ENCODE data around the gene MYL12A.
"Not testable (repeated sequence)": the region's sequence is repeated elsewhere in the genome, so short reads cannot be mapped to it uniquely, and the experiment has no call there.

MYL12A gene

GRCh38 chr18:3256693-3257626 lies 9.4 kb downstream of the MYL12A start:
- no peak for DNase-seq

- DNase-seq, result no peak
These were observed 10.1 kb downstream of the MYL12A start for GRCh38 chr18:3257627-3258120.

GRCh38 chr18:3260995-3261372 lies 13.4 kb downstream of the MYL12A start:
- DNase-seq, result no peak

- DNase-seq, result peak; percentile 86
These were observed 14.0 kb downstream of the MYL12A start, which contains the start of gene MYL12B for GRCh38 chr18:3261373-3262233. Gene MYL12B, plus strand, starts transcription at chr18:3262133. Its CDS starts 10,766 bp downstream, at chr18:3272899.

- DNase-seq, result no peak
These were observed 14.9 kb downstream of the MYL12A start for GRCh38 chr18:3262234-3263131.

- DNase-seq, result no peak
These were observed 15.6 kb downstream of the MYL12A start for GRCh38 chr18:3263132-3263700.

GRCh38 chr18:3264362-3264761 lies 16.8 kb downstream of the MYL12A start:
- no peak for DNase-seq

- DNase-seq, result no peak
These were observed 18.0 kb downstream of the MYL12A start for GRCh38 chr18:3265564-3266033.

GRCh38 chr18:3266062-3266608 lies 18.5 kb downstream of the MYL12A start:
- no peak for DNase-seq

GRCh38 chr18:3268306-3268705 lies 20.7 kb downstream of the MYL12A start:
- DNase-seq, result no peak

- DNase-seq, result no peak
These were observed 21.8 kb downstream of the MYL12A start for GRCh38 chr18:3269241-3269913.

GRCh38 chr18:3269914-3270299 lies 22.3 kb downstream of the MYL12A start:
- no peak for DNase-seq

GRCh38 chr18:3273042-3273441 lies 25.4 kb downstream of the MYL12A start:
- DNase-seq, result no peak

- not testable (repeated sequence) for DNase-seq
These were observed 30.1 kb downstream of the MYL12A start for GRCh38 chr18:3277643-3278213.

- DNase-seq, result no peak
These were observed 31.9 kb downstream of the MYL12A start for GRCh38 chr18:3279201-3280185.

GRCh38 chr18:3281456-3282400 lies 34.1 kb downstream of the MYL12A start:
- peak; percentile 45 for DNase-seq

GRCh38 chr18:3283253-3283863 lies 35.8 kb downstream of the MYL12A start:
- no peak for DNase-seq

GRCh38 chr18:3283908-3284307 lies 36.3 kb downstream of the MYL12A start:
- no peak for DNase-seq
